ENCODE data around the gene CORO1C.

- TF ChIP-seq GATA2 (IDR thresholded peaks at IDR 0.05; ENCODE audit: low read depth, low read length) (no peak), GATA3 (IDR thresholded peaks at IDR 0.05; ENCODE audit: low read depth, low read length) (no peak)
These were observed 12.9 kb upstream of the CORO1C start for GRCh38 chr12:108744021-108744897.

Measured in SH-SY5Y (cell line).